Peyer's patch (tissue), 4 donors: Measurements from ENCODE around the gene AJUBA. TPM values are rescaled to one million over a fixed set of nuclear protein-coding genes. Genes with fewer than 3 reads are reported as not detected.

Source experiments
- DNase-seq, 3 donors: peaks; one replicate each; pipeline ENCODE4 v3.0.0-alpha.2; 2017 to 2019
- H3K27ac ChIP-seq, 4 donors: fragments of 200-600 bp; sonication (generic); one replicate each; pipeline ENCODE4 v1.5.1; 2016 to 2019
- H3K27me3 ChIP-seq, 2 donors: fragments of 200-600 bp; sonication (generic); one replicate each; pipeline ENCODE4 v1.5.1; 2019
- H3K36me3 ChIP-seq, 3 donors: fragments of 200-600 bp; sonication (generic); one replicate each; pipeline ENCODE4 v1.5.1; 2016 to 2019
- H3K4me1 ChIP-seq, 4 donors: fragments of 200-600 bp; sonication (generic); one replicate each; pipeline ENCODE4 v1.5.1; 2016 to 2019
- H3K4me3 ChIP-seq, 4 donors: fragments of 200-600 bp; sonication (generic); 1 replicate in 3 of 4; 2 replicates in 1 of 4; pipeline ENCODE4 v1.5.1; 2016 to 2019; ENCODE audit warnings: mild to moderate bottlenecking in 1 of 4
- H3K9me3 ChIP-seq, 4 donors: fragments of 200-600 bp; sonication (generic); one replicate each; pipeline ENCODE4 v1.5.1; 2016 to 2019; ENCODE audit warnings: mild to moderate bottlenecking in 1 of 4
- POLR2A ChIP-seq, 2 donors: fragments of 450-650 bp; IDR thresholded peaks; one replicate each; pipeline ENCODE4 v1.5.1; 2017; ENCODE audit warnings: antibody characterized with exemption in 2 of 2, mild to moderate bottlenecking in 2 of 2, moderate library complexity in 2 of 2
- total RNA-seq, 4 donors: library from RNA; depleted of rRNA; stranded (reverse); fragments of >200 nt; gene quantifications; one replicate each; pipeline ENCODE4 v1.1.0, GENCODE V29; 2016
- TF ChIP-seq, protein P1 (sequence below), 6 experiments: fragments of 450-650 bp in 4 of 6; fragments of 200-600 bp in 2 of 6; sonication (generic) in 1 of 6; IDR thresholded peaks; one replicate each; pipeline ENCODE4 v1.5.1; 2017 to 2019; ENCODE audit warnings: antibody characterized with exemption in 6 of 6, mild to moderate bottlenecking in 3 of 6, moderate library complexity in 1 of 6

The AJUBA gene
- total RNA-seq, 4 donors from 2014 or later: 0.70 to 3.3 (median 2.4) TPM

DNA sequence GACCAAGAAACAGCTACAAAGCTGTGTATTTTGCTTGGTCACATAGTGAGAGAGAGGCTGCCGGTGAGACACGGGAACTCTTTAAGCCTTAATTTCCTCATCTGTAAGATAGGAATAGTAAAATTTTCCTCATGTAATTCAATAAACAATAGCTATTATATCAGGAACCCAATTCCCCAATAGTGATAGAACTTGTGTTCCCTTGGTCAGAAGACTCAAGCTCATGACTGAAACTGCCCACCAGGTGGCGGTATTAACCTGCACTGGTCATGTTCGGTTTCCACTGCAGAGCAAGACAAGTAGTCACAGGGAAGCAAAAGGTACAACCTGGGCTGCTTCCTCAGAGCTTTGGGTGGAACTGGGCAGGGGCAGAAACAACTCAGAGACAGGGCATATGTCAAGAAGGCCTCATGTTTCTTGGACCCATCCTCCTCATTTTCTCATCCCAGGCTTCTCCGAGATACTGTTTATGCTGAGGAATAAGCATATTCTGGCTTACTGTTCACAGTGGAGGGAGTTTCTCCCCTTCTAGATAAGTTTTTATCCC lies 4.2 kb upstream of the AJUBA start:
- H3K4me3 ChIP-seq: no peak overlapping the region
- H3K4me1 ChIP-seq: peaks cover 0 to 8% (median 3%) of the 10 kb centered on the region in 4 donors
- no peak for TF ChIP-seq POLR2A (IDR thresholded peaks at IDR 0.05)
- TF ChIP-seq, protein P1, sequence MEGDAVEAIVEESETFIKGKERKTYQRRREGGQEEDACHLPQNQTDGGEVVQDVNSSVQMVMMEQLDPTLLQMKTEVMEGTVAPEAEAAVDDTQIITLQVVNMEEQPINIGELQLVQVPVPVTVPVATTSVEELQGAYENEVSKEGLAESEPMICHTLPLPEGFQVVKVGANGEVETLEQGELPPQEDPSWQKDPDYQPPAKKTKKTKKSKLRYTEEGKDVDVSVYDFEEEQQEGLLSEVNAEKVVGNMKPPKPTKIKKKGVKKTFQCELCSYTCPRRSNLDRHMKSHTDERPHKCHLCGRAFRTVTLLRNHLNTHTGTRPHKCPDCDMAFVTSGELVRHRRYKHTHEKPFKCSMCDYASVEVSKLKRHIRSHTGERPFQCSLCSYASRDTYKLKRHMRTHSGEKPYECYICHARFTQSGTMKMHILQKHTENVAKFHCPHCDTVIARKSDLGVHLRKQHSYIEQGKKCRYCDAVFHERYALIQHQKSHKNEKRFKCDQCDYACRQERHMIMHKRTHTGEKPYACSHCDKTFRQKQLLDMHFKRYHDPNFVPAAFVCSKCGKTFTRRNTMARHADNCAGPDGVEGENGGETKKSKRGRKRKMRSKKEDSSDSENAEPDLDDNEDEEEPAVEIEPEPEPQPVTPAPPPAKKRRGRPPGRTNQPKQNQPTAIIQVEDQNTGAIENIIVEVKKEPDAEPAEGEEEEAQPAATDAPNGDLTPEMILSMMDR (IDR thresholded peaks at IDR 0.05): peak; percentile 88 to 95 (median 94)
- no peak overlapping the region for H3K27ac ChIP-seq
- peak; percentile 84 to 97 (median 92) for DNase-seq
- H3K36me3 ChIP-seq: no peaks in the 10 kb centered on the region
- no peaks in the 10 kb centered on the region for H3K27me3 ChIP-seq
- peaks cover 0 to 5% (median 0%) of the 10 kb centered on the region in 4 donors for H3K9me3 ChIP-seq

DNA sequence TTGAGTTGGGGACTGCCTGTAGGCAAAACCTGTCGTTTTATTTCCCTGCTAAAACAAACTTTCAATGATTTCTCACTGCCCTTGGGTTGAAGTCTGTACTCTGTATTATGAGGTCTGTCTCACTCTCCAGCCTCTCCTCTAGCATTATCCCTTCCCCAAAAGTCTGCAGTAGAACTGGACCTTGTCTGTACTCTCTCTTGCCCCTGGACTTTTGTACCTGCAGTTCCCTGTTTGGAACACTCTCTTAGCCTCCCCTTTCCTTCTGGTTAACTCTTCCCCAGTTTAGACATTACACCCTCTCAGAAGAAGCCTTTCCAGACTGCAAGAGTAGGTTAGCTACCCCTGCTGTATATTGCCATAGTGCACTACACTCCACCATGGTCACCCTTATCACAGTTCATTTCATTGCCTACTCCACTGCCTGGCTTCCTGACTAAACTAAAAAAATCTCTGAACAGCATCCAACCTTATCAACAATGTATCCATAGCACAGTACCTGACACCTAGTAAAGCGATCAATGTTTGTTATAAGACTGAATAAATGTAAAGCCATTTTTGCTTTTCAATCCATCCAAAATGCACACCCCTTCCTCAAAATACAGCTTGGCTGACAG lies 3.6 kb upstream of the AJUBA start:
- no peak for TF ChIP-seq POLR2A (IDR thresholded peaks at IDR 0.05)
- TF ChIP-seq, protein P1 (IDR thresholded peaks at IDR 0.05): no peak
- Histone ChIP-seq H3K9me3 (peaks cover 0 to 5% (median 0%) of the 10 kb centered on the region in 4 donors), H3K27me3 (no peaks in the 10 kb centered on the region), H3K27ac (no peak overlapping the region), H3K4me1 (peaks cover 0 to 14% (median 7%) of the 10 kb centered on the region in 4 donors), H3K4me3 (no peak overlapping the region), H3K36me3 (no peaks in the 10 kb centered on the region)
- no peak for DNase-seq

DNA sequence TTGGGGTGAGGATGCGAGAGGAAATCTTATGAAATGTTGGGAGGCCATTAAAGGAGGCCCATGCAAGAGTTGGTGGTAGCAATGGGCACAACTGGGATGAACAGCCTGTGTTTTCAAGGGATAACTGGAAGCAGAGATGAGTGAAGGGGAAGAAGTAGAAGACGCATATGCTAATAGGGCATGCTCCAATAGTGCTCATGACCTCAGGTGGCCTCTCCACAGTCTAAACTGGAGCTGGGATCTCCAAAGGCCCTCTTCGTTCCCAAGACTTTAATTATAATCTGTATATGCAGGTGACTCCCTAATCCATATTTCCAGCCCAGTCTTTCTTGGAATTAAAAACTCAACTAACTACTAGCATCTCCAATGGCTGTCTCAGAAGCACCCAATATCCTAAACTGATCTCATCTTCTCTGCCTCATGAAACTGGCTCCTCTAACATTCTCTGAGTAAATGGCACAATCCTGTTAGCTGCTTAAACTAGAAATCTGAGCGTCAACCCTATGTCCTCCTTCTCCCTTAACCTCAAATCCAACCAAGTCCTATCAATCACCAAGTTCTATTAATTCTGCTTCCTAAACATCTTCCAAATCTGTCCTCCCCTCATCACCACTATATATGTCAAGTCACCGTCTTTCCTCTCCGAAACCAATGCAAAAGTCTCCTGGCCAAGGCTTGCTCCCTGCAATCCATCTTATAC lies 2.8 kb upstream of the AJUBA start:
- Histone ChIP-seq H3K36me3 (no peaks in the 10 kb centered on the region), H3K9me3 (peaks cover 0 to 5% (median 0%) of the 10 kb centered on the region in 4 donors), H3K27me3 (no peaks in the 10 kb centered on the region), H3K27ac (no peak overlapping the region), H3K4me3 (no peak overlapping the region), H3K4me1 (peaks cover 0 to 22% (median 15%) of the 10 kb centered on the region in 4 donors)
- no peak for DNase-seq
- TF ChIP-seq, protein P1 (IDR thresholded peaks at IDR 0.05): no peak
- TF ChIP-seq POLR2A (IDR thresholded peaks at IDR 0.05): no peak

DNA sequence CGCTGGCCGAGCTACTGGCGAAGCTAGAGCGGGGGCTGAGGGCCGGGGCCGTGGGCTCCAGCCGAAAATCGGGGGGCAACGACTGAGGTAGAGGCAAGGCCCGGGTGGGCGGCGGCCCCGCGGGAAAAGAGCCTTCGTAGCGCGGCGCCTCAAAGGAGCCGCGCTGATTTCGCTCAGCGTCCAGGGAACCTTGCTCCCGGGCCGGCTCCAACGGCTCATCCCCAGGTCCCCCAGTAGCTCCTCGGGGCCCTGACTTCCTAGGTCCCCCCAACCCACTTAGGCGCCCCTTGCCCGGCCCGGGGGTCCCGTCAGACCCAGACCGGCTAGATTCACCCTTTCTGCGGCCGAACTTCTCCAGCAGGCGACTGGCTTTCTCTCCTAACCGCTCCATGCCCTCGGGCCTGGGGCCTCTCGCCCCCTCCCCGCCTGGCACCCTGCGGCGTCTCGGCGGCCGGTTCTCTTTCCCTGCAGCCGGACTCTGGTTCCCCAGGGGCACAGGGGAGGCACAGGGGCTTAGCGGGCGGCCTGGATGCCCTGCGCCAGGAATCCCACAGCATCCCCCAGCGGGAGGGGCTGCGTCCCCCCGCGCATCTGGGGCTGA lies 375 bp downstream of the AJUBA start:
- Histone ChIP-seq H3K9me3 (peaks cover 0 to 5% (median 0%) of the 10 kb centered on the region in 4 donors), H3K36me3 (no peaks in the 10 kb centered on the region), H3K4me1 (peaks cover 0 to 45% (median 18%) of the 10 kb centered on the region in 4 donors), H3K4me3 (peak overlapping the region; percentile 48 to 75 (median 62)), H3K27ac (peak overlapping the region; percentile 18 to 72 (median 50)), H3K27me3 (no peaks in the 10 kb centered on the region)
- TF ChIP-seq, protein P1 (IDR thresholded peaks at IDR 0.05): no peak
- TF ChIP-seq POLR2A (IDR thresholded peaks at IDR 0.05): no peak
- DNase-seq: no peak

DNA sequence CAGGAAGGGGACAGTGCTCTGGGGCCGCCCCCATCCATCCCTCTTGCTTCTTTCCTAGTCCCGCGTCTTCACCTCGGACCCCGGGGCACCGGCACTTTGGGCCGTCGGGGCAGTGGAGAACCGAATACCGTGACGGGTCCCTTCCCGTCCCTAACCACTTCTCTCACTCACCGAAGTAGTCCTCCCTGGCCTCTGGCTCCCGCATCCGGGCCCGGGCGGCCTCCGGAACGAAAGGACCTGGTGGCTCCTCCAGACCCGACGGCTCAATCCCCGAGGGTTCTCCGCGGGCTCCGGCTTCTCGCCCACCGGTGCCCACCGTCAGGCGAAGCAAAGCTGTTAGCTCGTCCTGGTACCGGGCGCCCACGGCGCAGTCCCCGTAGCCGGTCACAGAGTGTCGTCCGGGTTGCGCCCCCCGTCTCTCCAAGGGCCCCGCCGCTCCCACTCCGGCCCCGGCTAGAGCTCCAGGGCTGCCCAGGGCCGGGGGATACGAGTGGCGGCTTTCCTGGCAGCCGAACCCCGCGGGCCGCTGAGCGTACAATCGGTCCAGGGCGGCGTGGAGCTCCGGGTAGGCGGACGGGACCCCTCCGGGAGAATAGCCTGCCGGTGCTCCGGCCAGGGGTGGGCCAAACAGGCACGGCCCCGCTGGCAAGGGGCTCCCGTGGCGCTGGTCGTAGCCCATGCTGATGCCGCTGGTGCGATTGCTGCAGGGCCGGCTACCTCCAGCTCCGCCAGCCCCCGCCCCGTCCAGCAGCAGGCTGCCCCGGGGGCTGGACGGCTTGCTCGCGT lies 1.1 kb downstream of the AJUBA start:
- peaks cover 0 to 5% (median 0%) of the 10 kb centered on the region in 4 donors for H3K9me3 ChIP-seq
- peak overlapping the region; percentile 48 to 75 (median 62) for H3K4me3 ChIP-seq
- H3K36me3 ChIP-seq: no peaks in the 10 kb centered on the region
- H3K4me1 ChIP-seq: peaks cover 0 to 52% (median 21%) of the 10 kb centered on the region in 4 donors
- H3K27me3 ChIP-seq: no peaks in the 10 kb centered on the region
- TF ChIP-seq, protein P1 (IDR thresholded peaks at IDR 0.05): no peak
- no peak for TF ChIP-seq POLR2A (IDR thresholded peaks at IDR 0.05)
- no peak for DNase-seq
- H3K27ac ChIP-seq: peak overlapping the region in 3 of 4 donors; percentile 18 to 67 (median 45)
